ENCODE measurements around the gene COG2.

The COG2 gene

GRCh38 chr1:230706887-230707731, 64.8 kb downstream of the COG2 start:
- Histone ChIP-seq H3K36me3 (ENCODE audit: control insufficient read depth, insufficient read depth, low read length) (no peaks in the 10 kb centered on the region), H3K4me3 (ENCODE audit: low read depth, low read length) (no peak overlapping the region), H3K27ac (ENCODE audit: low read depth, low read length) (no peak overlapping the region), H3K4me1 (ENCODE audit: control insufficient read depth, insufficient read depth, low read length) (peaks cover 9% of the 10 kb centered on the region; the same call in 1 of the 2 replicates), H3K27me3 (ENCODE audit: control insufficient read depth, insufficient read depth, low read length) (no peaks in the 10 kb centered on the region), H3K9me3 (ENCODE audit: control insufficient read depth, insufficient read depth, low read depth, low read length) (no peaks in the 10 kb centered on the region), H3K9ac (ENCODE audit: low read length) (no peak overlapping the region)

DNA sequence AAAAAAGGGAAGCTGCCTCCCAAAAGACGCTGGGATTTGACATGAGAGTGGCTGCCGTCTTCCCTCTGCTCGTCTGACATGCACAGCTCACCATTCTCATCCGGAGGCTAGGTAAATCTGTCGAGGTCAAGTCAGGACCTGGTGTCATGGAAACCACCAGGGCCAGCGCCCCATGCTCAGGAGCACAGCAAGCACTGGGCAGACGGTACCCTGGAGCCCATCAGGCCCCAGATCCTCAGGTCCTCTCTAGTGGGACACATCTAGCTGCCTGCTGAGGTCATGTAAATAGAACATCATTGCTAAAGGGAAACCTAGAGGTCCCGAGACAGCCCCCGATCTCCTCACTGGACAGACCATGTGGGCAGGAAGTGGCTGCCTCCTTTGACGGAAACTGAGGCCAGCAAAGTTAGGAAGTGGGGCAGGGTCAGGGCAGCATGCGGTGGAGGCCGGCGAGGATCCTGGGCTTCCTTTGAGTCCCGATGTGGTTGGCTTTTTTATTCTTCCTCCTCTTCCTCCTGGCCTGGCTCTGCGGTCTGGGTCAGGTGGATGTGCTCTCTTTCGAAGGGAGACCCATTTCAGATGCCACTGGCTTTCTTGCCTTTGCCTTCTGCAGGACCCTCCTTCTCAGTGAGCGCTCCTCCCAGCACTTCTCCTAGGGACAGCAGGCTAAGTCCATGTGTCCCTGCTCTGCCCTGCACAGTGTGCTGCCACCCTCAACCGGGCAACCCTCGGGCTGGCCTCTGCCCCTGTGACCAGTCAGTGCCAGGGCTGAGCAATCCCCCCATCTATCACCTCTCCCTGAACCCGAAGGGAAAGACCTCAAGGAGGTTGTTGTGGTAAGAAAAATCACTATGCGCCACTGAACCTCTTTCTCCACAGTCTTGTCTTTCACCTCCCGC, 65.7 kb downstream of the COG2 start:
- no peak overlapping the region for H3K4me3 ChIP-seq (ENCODE audit: low read depth, low read length)
- no peaks in the 10 kb centered on the region for H3K27me3 ChIP-seq (ENCODE audit: control insufficient read depth, insufficient read depth, low read length)
- no peaks in the 10 kb centered on the region for H3K36me3 ChIP-seq (ENCODE audit: control insufficient read depth, insufficient read depth, low read length)
- no peak overlapping the region for H3K27ac ChIP-seq (ENCODE audit: low read depth, low read length)
- no peak overlapping the region for H3K9ac ChIP-seq (ENCODE audit: low read length)
- peaks cover 6% of the 10 kb centered on the region; the same call in 1 of the 2 replicates for H3K4me1 ChIP-seq (ENCODE audit: control insufficient read depth, insufficient read depth, low read length)
- no peaks in the 10 kb centered on the region for H3K9me3 ChIP-seq (ENCODE audit: control insufficient read depth, insufficient read depth, low read depth, low read length)

- Histone ChIP-seq H3K9ac (ENCODE audit: low read length) (no peak overlapping the region), H3K4me3 (ENCODE audit: low read depth, low read length) (no peak overlapping the region), H3K4me1 (ENCODE audit: control insufficient read depth, insufficient read depth, low read length) (peaks cover 4% of the 10 kb centered on the region; the same call in 1 of the 2 replicates), H3K9me3 (ENCODE audit: control insufficient read depth, insufficient read depth, low read depth, low read length) (no peaks in the 10 kb centered on the region), H3K36me3 (ENCODE audit: control insufficient read depth, insufficient read depth, low read length) (no peaks in the 10 kb centered on the region), H3K27ac (ENCODE audit: low read depth, low read length) (no peak overlapping the region), H3K27me3 (ENCODE audit: control insufficient read depth, insufficient read depth, low read length) (no peaks in the 10 kb centered on the region)
Measured at GRCh38 chr1:230708631-230709580, 66.6 kb downstream of the COG2 start.

- H3K9ac ChIP-seq (ENCODE audit: low read length) = no peak overlapping the region
- H3K9me3 ChIP-seq (ENCODE audit: control insufficient read depth, insufficient read depth, low read depth, low read length) = no peaks in the 10 kb centered on the region
- H3K27ac ChIP-seq (ENCODE audit: low read depth, low read length) = no peak overlapping the region
- no peak overlapping the region for H3K4me3 ChIP-seq (ENCODE audit: low read depth, low read length)
- H3K36me3 ChIP-seq (ENCODE audit: control insufficient read depth, insufficient read depth, low read length) = no peaks in the 10 kb centered on the region
- no peaks in the 10 kb centered on the region for H3K27me3 ChIP-seq (ENCODE audit: control insufficient read depth, insufficient read depth, low read length)
- H3K4me1 ChIP-seq (ENCODE audit: control insufficient read depth, insufficient read depth, low read length) = peaks cover 10% of the 10 kb centered on the region; the same call in 1 of the 2 replicates
Measured at GRCh38 chr1:230709619-230710542, 67.6 kb downstream of the COG2 start.

GRCh38 chr1:230710543-230710904, 68.2 kb downstream of the COG2 start:
- H3K4me3 ChIP-seq (ENCODE audit: low read depth, low read length) = no peak overlapping the region
- peaks cover 10% of the 10 kb centered on the region; the same call in 1 of the 2 replicates for H3K4me1 ChIP-seq (ENCODE audit: control insufficient read depth, insufficient read depth, low read length)
- no peak overlapping the region for H3K9ac ChIP-seq (ENCODE audit: low read length)
- no peaks in the 10 kb centered on the region for H3K9me3 ChIP-seq (ENCODE audit: control insufficient read depth, insufficient read depth, low read depth, low read length)
- no peak overlapping the region for H3K27ac ChIP-seq (ENCODE audit: low read depth, low read length)
- no peaks in the 10 kb centered on the region for H3K36me3 ChIP-seq (ENCODE audit: control insufficient read depth, insufficient read depth, low read length)
- H3K27me3 ChIP-seq (ENCODE audit: control insufficient read depth, insufficient read depth, low read length) = no peaks in the 10 kb centered on the region

DNA sequence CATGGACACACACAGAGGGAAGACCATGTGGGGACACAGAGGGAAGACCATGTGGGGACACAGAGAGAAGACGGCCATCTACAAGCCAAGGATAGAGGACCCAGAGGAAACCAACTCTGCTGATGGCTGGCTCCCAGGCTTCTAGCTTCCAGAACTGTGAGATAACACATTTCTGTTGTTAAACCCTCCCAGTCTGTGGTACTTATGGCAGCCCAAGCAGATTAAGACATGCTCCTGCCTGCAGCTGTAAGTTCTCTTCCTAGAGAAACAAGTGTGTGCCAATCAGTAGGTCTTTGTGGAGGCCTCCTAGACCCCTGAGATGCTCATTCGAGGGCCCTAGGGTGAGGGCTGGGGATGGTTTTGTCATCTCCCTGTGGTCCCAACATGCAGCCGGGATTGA, 69.0 kb downstream of the COG2 start:
- no peaks in the 10 kb centered on the region for H3K36me3 ChIP-seq (ENCODE audit: control insufficient read depth, insufficient read depth, low read length)
- H3K27ac ChIP-seq (ENCODE audit: low read depth, low read length) = no peak overlapping the region
- H3K4me1 ChIP-seq (ENCODE audit: control insufficient read depth, insufficient read depth, low read length) = peaks cover 10% of the 10 kb centered on the region; the same call in 1 of the 2 replicates
- no peaks in the 10 kb centered on the region for H3K9me3 ChIP-seq (ENCODE audit: control insufficient read depth, insufficient read depth, low read depth, low read length)
- H3K27me3 ChIP-seq (ENCODE audit: control insufficient read depth, insufficient read depth, low read length) = no peaks in the 10 kb centered on the region
- no peak overlapping the region for H3K4me3 ChIP-seq (ENCODE audit: low read depth, low read length)
- no peak overlapping the region for H3K9ac ChIP-seq (ENCODE audit: low read length)

DNA sequence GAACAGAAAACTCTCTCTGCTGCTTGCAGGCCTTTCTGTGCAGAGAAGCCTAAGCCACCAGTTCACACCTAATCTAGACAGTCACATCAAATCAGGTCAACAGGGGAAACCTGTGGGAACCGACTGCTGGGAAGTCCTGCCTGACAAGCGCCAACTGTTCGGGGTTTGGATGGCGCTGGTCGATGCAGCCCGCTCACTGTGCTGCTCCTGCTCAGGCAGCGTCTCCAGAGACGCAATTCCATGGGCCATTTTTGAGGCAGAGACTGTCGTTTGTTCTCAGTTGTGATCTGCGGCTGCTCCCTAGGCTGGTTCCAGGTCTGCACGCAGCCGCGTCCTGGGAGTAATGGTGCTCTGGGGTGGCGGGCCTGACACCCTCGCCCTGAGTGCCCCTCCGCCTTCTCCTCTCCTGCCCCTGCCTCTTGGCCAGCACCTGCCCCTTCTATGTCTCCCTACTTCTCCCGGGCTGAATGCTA, 70.2 kb downstream of the COG2 start:
- no peaks in the 10 kb centered on the region for H3K36me3 ChIP-seq (ENCODE audit: control insufficient read depth, insufficient read depth, low read length)
- H3K27me3 ChIP-seq (ENCODE audit: control insufficient read depth, insufficient read depth, low read length) = no peaks in the 10 kb centered on the region
- no peak overlapping the region for H3K9ac ChIP-seq (ENCODE audit: low read length)
- no peak overlapping the region for H3K4me3 ChIP-seq (ENCODE audit: low read depth, low read length)
- H3K9me3 ChIP-seq (ENCODE audit: control insufficient read depth, insufficient read depth, low read depth, low read length) = no peaks in the 10 kb centered on the region
- H3K27ac ChIP-seq (ENCODE audit: low read depth, low read length) = no peak overlapping the region
- H3K4me1 ChIP-seq (ENCODE audit: control insufficient read depth, insufficient read depth, low read length) = peaks cover 10% of the 10 kb centered on the region; the same call in 1 of the 2 replicates

- H3K9ac ChIP-seq (ENCODE audit: low read length) = no peak overlapping the region
- peaks cover 10% of the 10 kb centered on the region; the same call in 1 of the 2 replicates for H3K4me1 ChIP-seq (ENCODE audit: control insufficient read depth, insufficient read depth, low read length)
- no peaks in the 10 kb centered on the region for H3K36me3 ChIP-seq (ENCODE audit: control insufficient read depth, insufficient read depth, low read length)
- H3K9me3 ChIP-seq (ENCODE audit: control insufficient read depth, insufficient read depth, low read depth, low read length) = no peaks in the 10 kb centered on the region
- H3K4me3 ChIP-seq (ENCODE audit: low read depth, low read length) = no peak overlapping the region
- H3K27ac ChIP-seq (ENCODE audit: low read depth, low read length) = no peak overlapping the region
- no peaks in the 10 kb centered on the region for H3K27me3 ChIP-seq (ENCODE audit: control insufficient read depth, insufficient read depth, low read length)
Measured at GRCh38 chr1:230713138-230713537, 70.9 kb downstream of the COG2 start.

DNA sequence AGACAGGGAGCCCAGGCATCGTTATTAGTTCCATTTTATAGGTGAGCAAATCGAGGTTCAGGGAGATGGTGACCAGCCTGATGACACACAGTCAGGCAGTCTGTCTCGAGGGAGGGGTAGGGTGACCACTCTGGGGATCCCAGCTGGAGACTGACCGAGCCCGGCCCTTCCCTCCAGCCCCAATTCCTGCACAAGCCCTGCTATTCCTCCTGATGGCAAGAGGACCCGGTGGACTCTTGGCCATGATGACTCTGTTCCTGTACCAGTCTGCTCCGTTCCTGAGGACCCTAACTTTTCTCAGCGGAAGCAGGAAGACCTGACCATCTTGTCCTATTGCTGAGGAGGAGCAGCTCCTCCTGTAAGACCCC, 71.2 kb downstream of the COG2 start:
- no peaks in the 10 kb centered on the region for H3K9me3 ChIP-seq (ENCODE audit: control insufficient read depth, insufficient read depth, low read depth, low read length)
- H3K27me3 ChIP-seq (ENCODE audit: control insufficient read depth, insufficient read depth, low read length) = no peaks in the 10 kb centered on the region
- H3K4me1 ChIP-seq (ENCODE audit: control insufficient read depth, insufficient read depth, low read length) = peaks cover 10% of the 10 kb centered on the region; the same call in 1 of the 2 replicates
- H3K4me3 ChIP-seq (ENCODE audit: low read depth, low read length) = no peak overlapping the region
- no peaks in the 10 kb centered on the region for H3K36me3 ChIP-seq (ENCODE audit: control insufficient read depth, insufficient read depth, low read length)
- no peak overlapping the region for H3K27ac ChIP-seq (ENCODE audit: low read depth, low read length)
- no peak overlapping the region for H3K9ac ChIP-seq (ENCODE audit: low read length)
